ENCODE measurements around the gene PPP2R3C. TPM values are rescaled to one million over a fixed set of nuclear protein-coding genes. Genes with fewer than 3 reads are reported as not detected.

The PPP2R3C gene
- total and polyA plus RNA-seq, 2 experiments from 2014 or later: 35.9 to 43.0 TPM

GRCh38 chr14:35072226-35072625 is 49.6 kb downstream of the PPP2R3C start:
- H2AFZ ChIP-seq: no peak overlapping the region
- no peaks in the 10 kb centered on the region for H3K9me2 ChIP-seq (ENCODE audit: insufficient read depth)
- no peak overlapping the region for H3K4me3 ChIP-seq
- DNase-seq (ENCODE audit: low spot score) (no peak), ATAC-seq (no peak)
- Mint-ChIP-seq H3K9me3 (peaks cover 3% of the 10 kb centered on the region; the same call in 1 of the 3 replicates), H3K27ac (no peak overlapping the region), H3K4me1 (no peaks in the 10 kb centered on the region), H3K36me3 (ENCODE audit: low read depth) (peaks cover 25% of the 10 kb centered on the region), H3K4me3 (no peak overlapping the region), H3K27me3 (ENCODE audit: insufficient read depth, low read depth, poor library complexity) (peaks cover 2% of the 10 kb centered on the region)
- H3K4me1 ChIP-seq (ENCODE audit: insufficient read depth): no peaks in the 10 kb centered on the region
- no peaks in the 10 kb centered on the region for H3K79me2 ChIP-seq (replicated peaks; ENCODE audit: insufficient read depth)
- H3K27ac ChIP-seq (ENCODE audit: low read depth): no peak overlapping the region
- H3F3A ChIP-seq (replicated peaks; ENCODE audit: low read depth): no peaks in the 10 kb centered on the region
- no peaks in the 10 kb centered on the region for H3K27me3 ChIP-seq (ENCODE audit: insufficient read depth)
- no peaks in the 10 kb centered on the region; the same call in 1 of the 2 replicates for H3K36me3 ChIP-seq (ENCODE audit: insufficient read depth)
- H3K4me2 ChIP-seq: no peak overlapping the region
- no peak for TF ChIP-seq ZNF462 (CRISPR knock-in tag; IDR thresholded peaks at IDR 0.05)
- TF ChIP-seq POLR2AphosphoS5 (IDR thresholded peaks at IDR 0.05; ENCODE audit: low read depth): no peak
- H4K20me1 ChIP-seq (replicated peaks; ENCODE audit: insufficient read depth): no peaks in the 10 kb centered on the region

- no peaks in the 10 kb centered on the region for H3K79me2 ChIP-seq (replicated peaks; ENCODE audit: insufficient read depth)
- Mint-ChIP-seq H3K4me1 (no peaks in the 10 kb centered on the region), H3K4me3 (no peak overlapping the region), H3K27me3 (ENCODE audit: insufficient read depth, low read depth, poor library complexity) (peaks cover 5% of the 10 kb centered on the region), H3K36me3 (ENCODE audit: low read depth) (peaks cover 17% of the 10 kb centered on the region), H3K27ac (no peak overlapping the region), H3K9me3 (peaks cover 6% of the 10 kb centered on the region; the same call in 2 of the 3 replicates)
- no peaks in the 10 kb centered on the region for H3K27me3 ChIP-seq (ENCODE audit: insufficient read depth)
- no peaks in the 10 kb centered on the region for H4K20me1 ChIP-seq (replicated peaks; ENCODE audit: insufficient read depth)
- no peak overlapping the region for H3K4me3 ChIP-seq
- ATAC-seq (no peak), DNase-seq (ENCODE audit: low spot score) (no peak)
- H3K4me2 ChIP-seq: no peak overlapping the region
- H3K27ac ChIP-seq (ENCODE audit: low read depth): no peak overlapping the region
- no peaks in the 10 kb centered on the region for H3F3A ChIP-seq (replicated peaks; ENCODE audit: low read depth)
- H3K4me1 ChIP-seq (ENCODE audit: insufficient read depth): no peaks in the 10 kb centered on the region
- H3K9me2 ChIP-seq (ENCODE audit: insufficient read depth): no peaks in the 10 kb centered on the region
- H2AFZ ChIP-seq: no peak overlapping the region
- H3K36me3 ChIP-seq (ENCODE audit: insufficient read depth): no peaks in the 10 kb centered on the region; the same call in 1 of the 2 replicates
- no peak for TF ChIP-seq REST (IDR thresholded peaks at IDR 0.05; ENCODE audit: unreplicated experiment)
- TF ChIP-seq ZNF331 (CRISPR knock-in tag; IDR thresholded peaks at IDR 0.05; ENCODE audit: low read depth): no peak
- TF ChIP-seq ZNF114 (CRISPR knock-in tag; IDR thresholded peaks at IDR 0.05): no peak
- TF ChIP-seq JUNB (IDR thresholded peaks at IDR 0.05; ENCODE audit: unreplicated experiment): no peak
These were observed 53.4 kb downstream of the PPP2R3C start for GRCh38 chr14:35068238-35069012.
